Mesothelial cell of epicardium (in vitro differentiated cells): ENCODE measurements around the gene HECW1. TPM values are rescaled to one million over a fixed set of nuclear protein-coding genes. Genes with fewer than 3 reads are reported as not detected.

Experiments
- DNase-seq, 2 experiments: peaks; one replicate each; pipeline ENCODE4 v3.0.0; 2021; ENCODE audit warnings: low spot score in 2 of 2; ENCODE audit not compliant: unreplicated experiment in 2 of 2
- H3K27ac Mint-ChIP-seq: 2 replicates; pipeline ENCODE4 v1.8.0; 2021; ENCODE audit warnings: mixed read lengths
- H3K27me3 Mint-ChIP-seq: 2 replicates; pipeline ENCODE4 v1.8.0; 2021; ENCODE audit warnings: low read depth, mixed read lengths
- H3K36me3 Mint-ChIP-seq: 2 replicates; pipeline ENCODE4 v1.8.0; 2021; ENCODE audit warnings: mixed read lengths
- H3K4me1 Mint-ChIP-seq: 2 replicates; pipeline ENCODE4 v1.8.0; 2021; ENCODE audit warnings: mixed read lengths
- H3K4me3 Mint-ChIP-seq: 2 replicates; pipeline ENCODE4 v1.8.0; 2021; ENCODE audit warnings: mild to moderate bottlenecking, moderate library complexity, mixed read lengths
- H3K9me3 Mint-ChIP-seq: 2 replicates; pipeline ENCODE4 v1.8.0; 2021; ENCODE audit warnings: mixed read lengths
- total RNA-seq: library from RNA; stranded (reverse); gene quantifications from 3 replicates; pipeline ENCODE4 v1.2.1, GENCODE V29; 2021
- TF ChIP-seq, protein P1 (sequence below): fragments of 200-600 bp; sonication (generic); IDR thresholded peaks from one replicate; pipeline ENCODE4 v1.5.0; 2021; ENCODE audit warnings: antibody characterized with exemption; ENCODE audit not compliant: unreplicated experiment

Gene HECW1
- total RNA-seq, 1 donor from 2014 or later, result 1.4 TPM

DNA sequence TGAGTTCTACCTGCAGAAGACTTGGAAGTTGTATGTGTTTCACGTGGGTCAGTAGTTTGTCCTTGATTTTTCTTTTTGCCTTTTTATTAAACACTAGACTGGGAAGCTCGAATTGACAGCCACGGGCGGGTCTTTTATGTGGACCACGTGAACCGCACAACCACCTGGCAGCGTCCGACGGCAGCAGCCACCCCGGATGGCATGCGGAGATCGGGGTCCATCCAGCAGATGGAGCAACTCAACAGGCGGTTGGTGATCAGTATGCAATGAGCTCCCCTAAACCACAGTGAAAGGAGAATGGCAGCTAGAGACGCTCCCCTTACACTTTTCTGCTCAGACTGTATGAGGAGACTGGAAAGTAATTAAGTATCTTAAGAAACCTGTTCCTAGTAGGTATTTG, 343.8 kb downstream of the HECW1 start:
- H3K4me1 Mint-ChIP-seq, result peaks cover 16% of the 10 kb centered on the region
- no peaks in the 10 kb centered on the region for H3K27me3 Mint-ChIP-seq
- H3K9me3 Mint-ChIP-seq, result no peaks in the 10 kb centered on the region
- H3K27ac Mint-ChIP-seq, result no peak overlapping the region
- H3K4me3 Mint-ChIP-seq, result no peak overlapping the region
- DNase-seq, result no peak
- no peaks in the 10 kb centered on the region for H3K36me3 Mint-ChIP-seq
- TF ChIP-seq, protein P1, sequence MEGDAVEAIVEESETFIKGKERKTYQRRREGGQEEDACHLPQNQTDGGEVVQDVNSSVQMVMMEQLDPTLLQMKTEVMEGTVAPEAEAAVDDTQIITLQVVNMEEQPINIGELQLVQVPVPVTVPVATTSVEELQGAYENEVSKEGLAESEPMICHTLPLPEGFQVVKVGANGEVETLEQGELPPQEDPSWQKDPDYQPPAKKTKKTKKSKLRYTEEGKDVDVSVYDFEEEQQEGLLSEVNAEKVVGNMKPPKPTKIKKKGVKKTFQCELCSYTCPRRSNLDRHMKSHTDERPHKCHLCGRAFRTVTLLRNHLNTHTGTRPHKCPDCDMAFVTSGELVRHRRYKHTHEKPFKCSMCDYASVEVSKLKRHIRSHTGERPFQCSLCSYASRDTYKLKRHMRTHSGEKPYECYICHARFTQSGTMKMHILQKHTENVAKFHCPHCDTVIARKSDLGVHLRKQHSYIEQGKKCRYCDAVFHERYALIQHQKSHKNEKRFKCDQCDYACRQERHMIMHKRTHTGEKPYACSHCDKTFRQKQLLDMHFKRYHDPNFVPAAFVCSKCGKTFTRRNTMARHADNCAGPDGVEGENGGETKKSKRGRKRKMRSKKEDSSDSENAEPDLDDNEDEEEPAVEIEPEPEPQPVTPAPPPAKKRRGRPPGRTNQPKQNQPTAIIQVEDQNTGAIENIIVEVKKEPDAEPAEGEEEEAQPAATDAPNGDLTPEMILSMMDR, result no peak

DNA sequence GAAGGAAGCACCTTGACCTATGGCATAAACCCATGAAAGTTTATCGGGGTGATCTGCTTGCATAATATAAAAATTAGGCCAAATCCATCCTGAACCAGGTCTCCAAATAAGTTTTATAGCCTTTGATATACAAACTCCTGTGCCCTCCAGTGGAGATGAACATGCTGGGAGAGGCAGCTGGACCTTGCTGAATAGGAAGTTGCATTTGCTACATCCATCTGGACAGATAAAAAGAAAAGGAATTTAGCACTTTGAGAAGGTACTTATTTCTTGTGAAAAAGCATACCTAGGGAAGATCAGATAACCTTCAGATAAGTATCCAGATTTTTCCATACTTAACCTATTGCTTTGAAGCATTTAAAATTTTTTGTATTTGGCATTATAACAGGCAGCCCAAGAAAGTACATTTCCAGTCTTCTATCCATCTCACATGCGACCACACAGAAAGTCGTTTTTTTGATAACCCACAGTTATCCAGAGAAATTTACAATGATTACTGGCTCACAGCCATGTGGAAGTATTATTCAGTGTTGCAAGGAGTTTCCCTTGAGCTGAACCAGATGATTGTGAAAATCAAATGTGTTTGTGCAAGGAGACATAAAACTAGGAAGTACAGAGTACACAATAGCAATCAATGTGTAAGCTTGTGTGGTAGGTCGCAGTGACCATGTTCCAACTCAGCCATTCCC, 346.0 kb downstream of the HECW1 start:
- DNase-seq, result no peak
- Mint-ChIP-seq H3K4me3 (no peak overlapping the region), H3K4me1 (peaks cover 21% of the 10 kb centered on the region), H3K27ac (no peak overlapping the region), H3K36me3 (no peaks in the 10 kb centered on the region), H3K9me3 (no peaks in the 10 kb centered on the region), H3K27me3 (peaks cover 5% of the 10 kb centered on the region)
- TF ChIP-seq, protein P1, result no peak

DNA sequence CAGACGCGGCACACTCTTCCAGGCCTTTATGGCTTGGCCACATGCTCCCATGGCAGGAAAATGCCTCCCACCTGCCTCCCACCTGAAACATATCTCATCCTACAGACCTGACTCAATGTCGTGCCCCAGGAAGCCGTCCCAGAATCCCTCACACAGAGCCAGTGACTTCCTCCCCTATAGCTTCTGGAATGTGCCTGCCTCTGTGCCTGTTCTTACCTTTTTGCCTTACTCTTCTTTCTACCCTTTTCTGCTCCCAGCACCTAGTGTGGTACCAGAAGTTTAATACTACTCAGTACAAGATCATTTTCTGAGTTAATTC, 346.5 kb downstream of the HECW1 start:
- DNase-seq, result no peak
- Mint-ChIP-seq H3K4me3 (no peak overlapping the region), H3K36me3 (no peaks in the 10 kb centered on the region), H3K9me3 (no peaks in the 10 kb centered on the region), H3K27ac (no peak overlapping the region), H3K4me1 (peaks cover 25% of the 10 kb centered on the region), H3K27me3 (peaks cover 9% of the 10 kb centered on the region)
- TF ChIP-seq, protein P1, result no peak

DNA sequence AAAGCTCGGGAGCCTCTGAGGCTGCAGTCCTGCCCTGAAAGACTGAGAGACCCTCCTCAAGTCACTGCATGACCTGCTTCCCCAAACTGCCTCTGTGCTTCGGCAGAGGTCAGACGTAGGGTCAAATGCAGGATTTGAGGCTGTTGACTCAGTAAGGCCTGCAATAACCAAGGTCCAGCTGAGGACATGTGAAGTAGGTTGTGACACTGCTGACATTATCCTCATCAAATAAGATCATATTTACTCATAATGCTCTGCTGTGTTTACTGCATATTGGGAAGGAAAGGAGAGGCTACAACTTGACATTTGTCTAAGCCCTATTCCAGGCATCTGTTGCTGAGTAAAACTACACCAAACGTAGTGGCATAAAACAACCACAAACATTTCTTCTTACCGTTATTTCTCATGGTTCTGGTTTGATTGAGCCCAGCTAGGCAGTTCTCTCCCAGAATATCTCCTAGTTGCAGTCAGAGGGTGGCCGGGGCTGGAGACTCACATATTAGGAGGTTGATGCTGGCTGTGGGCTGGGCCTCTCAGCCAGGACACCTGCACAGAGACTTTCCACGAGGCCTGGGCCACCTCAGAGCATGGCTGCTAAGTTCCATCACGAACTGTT, 348.4 kb downstream of the HECW1 start:
- Mint-ChIP-seq H3K9me3 (no peaks in the 10 kb centered on the region), H3K36me3 (no peaks in the 10 kb centered on the region), H3K4me3 (no peak overlapping the region), H3K27me3 (peaks cover 9% of the 10 kb centered on the region), H3K4me1 (peaks cover 28% of the 10 kb centered on the region), H3K27ac (no peak overlapping the region)
- no peak for DNase-seq
- TF ChIP-seq, protein P1, result no peak

DNA sequence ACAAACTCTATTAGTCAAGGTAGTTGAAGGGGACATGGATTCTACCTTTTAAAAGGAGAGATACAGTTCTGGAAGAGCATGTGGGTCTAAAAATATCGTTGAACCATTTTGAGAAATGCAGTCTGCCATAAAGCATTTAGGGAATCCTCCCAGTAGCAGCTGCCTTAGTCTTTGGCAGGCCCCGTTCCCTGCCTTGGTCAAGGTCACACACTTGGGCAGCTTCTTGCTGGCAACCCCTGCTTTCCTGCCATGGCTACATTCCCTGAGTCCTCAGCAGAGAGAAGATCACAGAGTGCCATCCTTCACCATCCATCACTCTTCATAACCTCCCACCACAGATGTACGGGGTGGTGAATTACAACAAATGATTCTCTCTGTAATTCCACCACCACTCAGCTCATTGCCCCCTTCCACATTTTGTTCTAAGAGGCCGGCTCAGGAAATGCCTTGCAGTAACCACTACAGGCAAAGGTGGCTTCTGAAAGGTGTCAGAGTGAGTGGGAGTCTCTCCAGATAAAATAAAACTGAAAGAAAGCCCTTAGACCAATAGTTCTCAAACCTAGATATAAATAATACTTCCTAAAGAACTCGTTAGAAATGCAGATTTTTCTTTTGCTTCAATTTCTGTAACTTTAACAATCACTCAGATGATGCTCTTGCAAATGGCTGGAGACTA, 349.0 kb downstream of the HECW1 start:
- Mint-ChIP-seq H3K27me3 (peaks cover 9% of the 10 kb centered on the region), H3K4me3 (no peak overlapping the region), H3K36me3 (no peaks in the 10 kb centered on the region), H3K9me3 (no peaks in the 10 kb centered on the region), H3K4me1 (peaks cover 33% of the 10 kb centered on the region), H3K27ac (no peak overlapping the region)
- TF ChIP-seq, protein P1, result no peak
- DNase-seq, result no peak
